HL-60 (cell line): ENCODE data around the gene ASB15.

ENCODE experiments used
- DNase-seq, 2 experiments: peaks; one replicate each; pipeline ENCODE4 v3.0.0-alpha.2; 2010 to 2020; ENCODE audit warnings: low read depth in 1 of 2, low spot score in 1 of 2
- H3K27ac ChIP-seq: fragments of 250-450 bp; sonication (Bioruptor Pico); replicated peaks from 2 replicates; pipeline ENCODE4 v1.5.1; 2020; ENCODE audit warnings: mild to moderate bottlenecking, moderate library complexity
- H3K27me3 ChIP-seq: fragments of 250-450 bp; sonication (Bioruptor Pico); 2 replicates; pipeline ENCODE4 v1.5.1; 2021; ENCODE audit warnings: mild to moderate bottlenecking, moderate library complexity; ENCODE audit not compliant: insufficient read depth, poor library complexity, severe bottlenecking
- H3K4me3 ChIP-seq: replicated peaks from 2 replicates; pipeline ENCODE4 v1.5.1; 2011; ENCODE audit warnings: mild to moderate bottlenecking, control low read depth, low read length; ENCODE audit not compliant: insufficient read depth
- GABPA ChIP-seq: IDR thresholded peaks from 2 replicates; pipeline ENCODE4 v1.6.1; 2012; ENCODE audit warnings: low read depth
- POLR2AphosphoS5 ChIP-seq: IDR thresholded peaks from 2 replicates; pipeline ENCODE4 v1.6.1; 2012; ENCODE audit warnings: low read depth
- REST ChIP-seq: IDR thresholded peaks from 2 replicates; pipeline ENCODE4 v1.6.1; 2012; ENCODE audit warnings: low read depth; ENCODE audit not compliant: insufficient replicate concordance
- SPI1 ChIP-seq: IDR thresholded peaks from 2 replicates; pipeline ENCODE4 v1.6.1; 2012; ENCODE audit warnings: low read depth, mild to moderate bottlenecking, borderline replicate concordance
- TF ChIP-seq, protein P1 (sequence below): IDR thresholded peaks from one replicate; pipeline ENCODE4 v1.5.1; 2011; ENCODE audit warnings: low read length, control low read depth, inconsistent platforms; ENCODE audit not compliant: insufficient read depth

Gene ASB15

GRCh38 chr7:123681561-123681960 is 79.9 kb downstream of the ASB15 start:
- Histone ChIP-seq H3K27ac (no peak overlapping the region), H3K4me3 (no peak overlapping the region), H3K27me3 (no peaks in the 10 kb centered on the region)
- DNase-seq, result no peak
- TF ChIP-seq POLR2AphosphoS5, result no peak

DNA sequence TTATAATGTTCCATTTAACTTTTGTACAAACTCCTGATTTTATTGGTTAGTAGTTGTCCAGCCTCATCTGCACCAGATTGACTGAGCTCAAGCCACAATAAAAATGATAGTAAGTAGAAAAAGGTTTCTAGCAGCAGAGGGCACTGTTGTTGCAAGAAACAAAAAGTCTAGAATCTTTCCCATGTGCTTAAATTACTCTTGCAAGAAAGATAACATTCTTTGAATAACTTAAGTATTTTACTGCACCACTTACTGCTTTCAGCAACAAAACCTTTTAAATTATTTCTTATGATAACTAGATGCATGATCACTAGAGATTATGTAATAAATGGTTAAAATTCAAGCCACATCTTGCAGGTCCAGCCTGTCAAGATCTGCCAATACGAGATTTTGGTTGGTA is 81.1 kb downstream of the ASB15 start:
- no peak overlapping the region for H3K27ac ChIP-seq
- no peak for TF ChIP-seq REST
- no peak for TF ChIP-seq POLR2AphosphoS5
- TF ChIP-seq, protein P1, sequence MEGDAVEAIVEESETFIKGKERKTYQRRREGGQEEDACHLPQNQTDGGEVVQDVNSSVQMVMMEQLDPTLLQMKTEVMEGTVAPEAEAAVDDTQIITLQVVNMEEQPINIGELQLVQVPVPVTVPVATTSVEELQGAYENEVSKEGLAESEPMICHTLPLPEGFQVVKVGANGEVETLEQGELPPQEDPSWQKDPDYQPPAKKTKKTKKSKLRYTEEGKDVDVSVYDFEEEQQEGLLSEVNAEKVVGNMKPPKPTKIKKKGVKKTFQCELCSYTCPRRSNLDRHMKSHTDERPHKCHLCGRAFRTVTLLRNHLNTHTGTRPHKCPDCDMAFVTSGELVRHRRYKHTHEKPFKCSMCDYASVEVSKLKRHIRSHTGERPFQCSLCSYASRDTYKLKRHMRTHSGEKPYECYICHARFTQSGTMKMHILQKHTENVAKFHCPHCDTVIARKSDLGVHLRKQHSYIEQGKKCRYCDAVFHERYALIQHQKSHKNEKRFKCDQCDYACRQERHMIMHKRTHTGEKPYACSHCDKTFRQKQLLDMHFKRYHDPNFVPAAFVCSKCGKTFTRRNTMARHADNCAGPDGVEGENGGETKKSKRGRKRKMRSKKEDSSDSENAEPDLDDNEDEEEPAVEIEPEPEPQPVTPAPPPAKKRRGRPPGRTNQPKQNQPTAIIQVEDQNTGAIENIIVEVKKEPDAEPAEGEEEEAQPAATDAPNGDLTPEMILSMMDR, result no peak
- no peak for TF ChIP-seq SPI1
- TF ChIP-seq GABPA, result no peak
- DNase-seq, result peak; percentile 3 to 25

DNA sequence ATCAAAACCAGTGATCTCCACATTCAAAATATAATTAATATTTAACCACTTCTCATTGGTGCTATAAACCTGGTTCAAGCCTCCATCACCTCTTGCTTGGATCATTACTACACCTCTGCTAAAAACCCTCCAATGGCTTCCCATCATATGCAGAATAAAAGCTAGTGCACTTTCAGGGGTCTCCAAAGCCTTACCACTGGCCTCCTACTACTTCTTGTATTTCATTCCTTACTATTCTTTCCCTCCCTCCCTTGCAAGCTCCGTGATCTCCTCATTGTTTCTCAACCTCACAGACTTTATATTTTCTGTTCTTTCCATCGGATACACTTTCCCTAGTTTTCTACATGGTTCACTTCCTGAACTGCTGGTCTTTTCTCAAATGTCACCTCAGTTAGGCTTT is 85.5 kb downstream of the ASB15 start:
- DNase-seq, result no peak
- Histone ChIP-seq H3K27ac (no peak overlapping the region), H3K4me3 (no peak overlapping the region), H3K27me3 (no peaks in the 10 kb centered on the region)
- TF ChIP-seq GABPA, result no peak
- no peak for TF ChIP-seq REST
- no peak for TF ChIP-seq SPI1
- TF ChIP-seq, protein P1, result no peak
- no peak for TF ChIP-seq POLR2AphosphoS5

More for the DNA sequence above, 81.1 kb downstream of the ASB15 start:
- no peak overlapping the region for H3K4me3 ChIP-seq
- H3K27me3 ChIP-seq, result no peaks in the 10 kb centered on the region

GRCh38 chr7:123687727-123688126 is 86.1 kb downstream of the ASB15 start:
- TF ChIP-seq GABPA (no peak), REST (no peak), SPI1 (no peak), POLR2AphosphoS5 (no peak)
- TF ChIP-seq, protein P1, result no peak
- DNase-seq, result no peak
- no peaks in the 10 kb centered on the region for H3K27me3 ChIP-seq
- no peak overlapping the region for H3K4me3 ChIP-seq
- no peak overlapping the region for H3K27ac ChIP-seq
